ENCODE data around the gene NPPC. TPM values are rescaled to one million over a fixed set of nuclear protein-coding genes. Genes with fewer than 3 reads are reported as not detected.

Gene NPPC
- total and polyA plus RNA-seq, 2 of the 8 experiments (the other 6 are each of a cell fraction or from before 2014, with no cell fraction given): 1.3 to 4.7 TPM

DNA sequence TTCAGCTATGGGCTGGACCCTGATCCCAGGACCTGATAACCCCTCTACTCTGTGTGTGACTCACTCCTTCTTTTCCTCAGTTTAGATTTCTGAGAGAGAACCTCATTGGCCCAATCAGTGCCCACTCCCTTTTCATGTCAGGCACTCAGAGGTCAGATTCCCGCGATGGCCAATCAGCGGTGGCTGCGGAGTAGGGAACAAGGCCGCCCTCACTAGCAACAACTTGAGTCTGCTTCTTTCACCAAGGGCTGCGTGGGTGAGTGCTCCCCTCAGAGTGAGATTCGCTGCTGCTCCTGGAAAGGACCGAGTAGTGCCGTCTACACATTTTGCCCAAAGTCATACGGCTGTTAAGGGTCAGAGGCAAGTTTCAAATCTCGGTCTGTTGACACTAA is 34.7 kb downstream of the NPPC start:
- Histone ChIP-seq H2BK15ac (ENCODE audit: low read length) (no peak overlapping the region), H4K8ac (ENCODE audit: extremely low read depth, insufficient read depth, low read length) (no peak overlapping the region), H3K27me3 (replicated peaks in 1 of 4; ENCODE audit: control insufficient read depth in 3 of 4, extremely low read depth in 1 of 4, insufficient read depth in 3 of 4, low read length in 3 of 4) (no peaks in the 10 kb centered on the region), H3K14ac (ENCODE audit: insufficient read length) (no peak overlapping the region), H3K27ac (ENCODE audit: low read depth, low read length) (no peak overlapping the region), H3K36me3 (ENCODE audit: control insufficient read depth in 2 of 4, insufficient read depth in 4 of 4, low read length in 3 of 4) (no peaks in the 10 kb centered on the region), H3K4me3 (ENCODE audit: extremely low read depth in 1 of 4, insufficient read depth in 2 of 4, low read depth in 3 of 4, low read length in 4 of 4) (no peak overlapping the region), H3K23me2 (ENCODE audit: low read depth, low read length) (no peaks in the 10 kb centered on the region; the same call in 1 of the 2 replicates), H2BK5ac (ENCODE audit: low read depth, low read length) (no peak overlapping the region), H3K23ac (ENCODE audit: insufficient read length) (no peak overlapping the region), H3K9ac (replicated peaks in 1 of 4; ENCODE audit: extremely low read depth in 1 of 4, low read depth in 3 of 4, low read length in 3 of 4) (no peak overlapping the region), H2AFZ (ENCODE audit: low read length) (peak overlapping the region; percentile 20; the same call in 1 of the 2 replicates), H2BK20ac (ENCODE audit: low read length) (no peak overlapping the region), H2BK12ac (ENCODE audit: low read depth, low read length) (no peak overlapping the region), H2BK120ac (replicated peaks; ENCODE audit: low read depth, low read length) (no peak overlapping the region), H3K9me3 (ENCODE audit: insufficient read depth in 2 of 2, low read depth in 1 of 2, low read length in 1 of 2) (no peaks in the 10 kb centered on the region), H4K20me1 (replicated peaks in 1 of 2; ENCODE audit: control insufficient read depth in 1 of 2, insufficient read depth in 2 of 2, low read length in 2 of 2) (no peaks in the 10 kb centered on the region), H3K4me2 (ENCODE audit: insufficient read depth in 1 of 2, low read depth in 2 of 2, low read length in 2 of 2) (no peak overlapping the region), H3K79me2 (ENCODE audit: control insufficient read depth in 1 of 2, insufficient read depth in 2 of 2, low read length in 2 of 2) (no peaks in the 10 kb centered on the region), H3K4me1 (replicated peaks in 1 of 4; ENCODE audit: control insufficient read depth in 3 of 4, insufficient read depth in 4 of 4, low read length in 3 of 4) (no peaks in the 10 kb centered on the region), H4K5ac (ENCODE audit: insufficient read length, low read depth, low read length) (no peak overlapping the region), H3K18ac (ENCODE audit: extremely low read depth, low read length) (no peak overlapping the region), H3K56ac (replicated peaks; ENCODE audit: insufficient read length, low read depth, low read length) (no peak overlapping the region), H3K4ac (replicated peaks; ENCODE audit: insufficient read length, low read depth, low read length) (no peak overlapping the region), H4K91ac (replicated peaks; ENCODE audit: insufficient read length, low read length) (no peak overlapping the region), H3K79me1 (ENCODE audit: low read depth, low read length) (no peaks in the 10 kb centered on the region), H2AK5ac (ENCODE audit: low read depth, low read length) (no peak overlapping the region)
- POLR2A ChIA-PET (ENCODE audit: partially characterized antibody): interaction anchor here (1.4 kb wide), 1 partner anchor 14 kb away, joined by 3 read pairs; no protein-coding TSS in a partner anchor
- 84% methylated on average over 11 of the region's 11 CpGs; no CpG with 5 or more reads in 1 of the 2 experiments for WGBS, 2 experiments (ENCODE audit: extremely low coverage in 1 of 2, insufficient coverage in 1 of 2, insufficient read length in 1 of 2, insufficient replicate concordance in 2 of 2, low coverage in 1 of 2, low lambda C conversion rate in 2 of 2, missing lambda C conversion rate in 1 of 2)
- FAIRE-seq (no peak), DNase-seq (ENCODE audit: low read depth in 1 of 2, low spot score in 2 of 2) (no peak)
- CTCF ChIA-PET (ENCODE audit: partially characterized antibody): interaction anchor here (3.9 kb wide), 1 partner anchor 9 kb away, joined by 35 read pairs; no protein-coding TSS in a partner anchor
- TF ChIP-seq TCF12 (IDR thresholded peaks at IDR 0.05; ENCODE audit: low read depth, low read length) (no peak), CBX5 (IDR thresholded peaks at IDR 0.05; ENCODE audit: low read depth, low read length) (no peak), EZH2 (IDR thresholded peaks at IDR 0.05; ENCODE audit: low read depth, low read length, severe bottlenecking) (no peak), RXRA (IDR thresholded peaks at IDR 0.05; ENCODE audit: insufficient read depth, low read depth, low read length) (no peak), SP4 (IDR thresholded peaks at IDR 0.05; ENCODE audit: low read length) (no peak), RBBP5 (IDR thresholded peaks at IDR 0.05; ENCODE audit: borderline replicate concordance, low read depth, low read length) (no peak), POU5F1 (IDR thresholded peaks at IDR 0.05; ENCODE audit: low read depth, low read length) (no peak), RNF2 (IDR thresholded peaks at IDR 0.05; ENCODE audit: borderline replicate concordance, low read depth, low read length, missing control alignments, poor library complexity, severe bottlenecking) (no peak), KDM5A (IDR thresholded peaks at IDR 0.05; ENCODE audit: low read length) (no peak), CBX8 (IDR thresholded peaks at IDR 0.05; ENCODE audit: borderline replicate concordance, low read depth, low read length) (no peak), YY1 (IDR thresholded peaks at IDR 0.05; ENCODE audit: low read depth, low read length) (no peak), RFX5 (IDR thresholded peaks at IDR 0.05; ENCODE audit: borderline replicate concordance, low read depth, low read length) (no peak), GTF2F1 (IDR thresholded peaks at IDR 0.05; ENCODE audit: borderline replicate concordance, low read depth, low read length) (no peak), TAF7 (optimal IDR thresholded peaks at IDR 0.05; ENCODE audit: borderline replicate concordance, low read depth, low read length) (no peak), BRCA1 (IDR thresholded peaks at IDR 0.05; ENCODE audit: low read depth, low read length) (no peak)

All from H1 (cell line).